ENCODE measurements around the gene ADAMTS10.
"Not testable (repeated sequence)": the region's sequence is repeated elsewhere in the genome, so short reads cannot be mapped to it uniquely, and the experiment has no call there.

Gene ADAMTS10

GRCh38 chr19:8577741-8578140, 32.8 kb downstream of the ADAMTS10 start:
- Histone ChIP-seq H3K27ac (no peak overlapping the region), H3K27me3 (ENCODE audit: insufficient read depth, low read depth, severe bottlenecking) (peaks cover 58% of the 10 kb centered on the region), H3K9me3 (ENCODE audit: severe bottlenecking) (no peaks in the 10 kb centered on the region), H3K36me3 (no peaks in the 10 kb centered on the region), H3K4me3 (ENCODE audit: low read depth, low read length) (no peak overlapping the region)
- no peak for TF ChIP-seq CTCF (IDR thresholded peaks at IDR 0.05; ENCODE audit: low read depth, low read length)
- no peak for DNase-seq

- TF ChIP-seq CTCF (IDR thresholded peaks at IDR 0.05; ENCODE audit: low read depth, low read length) = no peak
- H3K9me3 ChIP-seq (ENCODE audit: severe bottlenecking) = no peaks in the 10 kb centered on the region
- H3K4me3 ChIP-seq (ENCODE audit: low read depth, low read length) = no peak within 1 kb of the TSS
- no peak within 1 kb of the TSS for H3K27ac ChIP-seq
- DNase-seq = no peak
- no peaks in the 10 kb centered on the region for H3K36me3 ChIP-seq
- H3K27me3 ChIP-seq (ENCODE audit: insufficient read depth, low read depth, severe bottlenecking) = peaks cover 59% of the 10 kb centered on the region
Observed at GRCh38 chr19:8577247-8577646, 33.3 kb downstream of the ADAMTS10 start, which contains the start of gene MYO1F. TSS of gene MYO1F (minus strand) at chr19:8577442. CDS start at chr19:8577309, 133 bp downstream.

- Histone ChIP-seq H3K9me3 (ENCODE audit: severe bottlenecking) (no peaks in the 10 kb centered on the region), H3K27ac (no peak overlapping the region), H3K36me3 (no peaks in the 10 kb centered on the region), H3K4me3 (ENCODE audit: low read depth, low read length) (no peak overlapping the region), H3K27me3 (ENCODE audit: insufficient read depth, low read depth, severe bottlenecking) (peaks cover 61% of the 10 kb centered on the region)
- no peak for DNase-seq
- no peak for TF ChIP-seq CTCF (IDR thresholded peaks at IDR 0.05; ENCODE audit: low read depth, low read length)
Observed at GRCh38 chr19:8576273-8576993, 34.1 kb downstream of the ADAMTS10 start.

- DNase-seq = no peak
- no peak overlapping the region for H3K4me3 ChIP-seq (ENCODE audit: low read depth, low read length)
- H3K27me3 ChIP-seq (ENCODE audit: insufficient read depth, low read depth, severe bottlenecking) = peaks cover 61% of the 10 kb centered on the region
- H3K9me3 ChIP-seq (ENCODE audit: severe bottlenecking) = no peaks in the 10 kb centered on the region
- no peak overlapping the region for H3K27ac ChIP-seq
- no peaks in the 10 kb centered on the region for H3K36me3 ChIP-seq
- no peak for TF ChIP-seq CTCF (IDR thresholded peaks at IDR 0.05; ENCODE audit: low read depth, low read length)
Observed at GRCh38 chr19:8575467-8575997, 35.0 kb downstream of the ADAMTS10 start.

GRCh38 chr19:8574619-8574922, 35.9 kb downstream of the ADAMTS10 start:
- not testable (repeated sequence) for DNase-seq; H3K27ac ChIP-seq; H3K4me3 ChIP-seq (ENCODE audit: low read depth, low read length); H3K36me3 ChIP-seq; H3K9me3 ChIP-seq (ENCODE audit: severe bottlenecking)
- H3K27me3 ChIP-seq (ENCODE audit: insufficient read depth, low read depth, severe bottlenecking) = peaks cover 55% of the 10 kb centered on the region

- Histone ChIP-seq H3K36me3 (no peaks in the 10 kb centered on the region), H3K9me3 (ENCODE audit: severe bottlenecking) (no peaks in the 10 kb centered on the region), H3K27me3 (ENCODE audit: insufficient read depth, low read depth, severe bottlenecking) (peaks cover 42% of the 10 kb centered on the region), H3K27ac (no peak overlapping the region), H3K4me3 (ENCODE audit: low read depth, low read length) (no peak overlapping the region)
- DNase-seq = no peak
- no peak for TF ChIP-seq CTCF (IDR thresholded peaks at IDR 0.05; ENCODE audit: low read depth, low read length)
Observed at GRCh38 chr19:8573316-8573715, 37.2 kb downstream of the ADAMTS10 start.
